Posterior vena cava (tissue), 2 donors: ENCODE data around the gene ACOXL. TPM values are rescaled to one million over a fixed set of nuclear protein-coding genes. Genes with fewer than 3 reads are reported as not detected.
"Not testable (repeated sequence)": the region's sequence is repeated elsewhere in the genome, so short reads cannot be mapped to it uniquely, and the experiment has no call there.

Experiments used
- DNase-seq: peaks from one replicate; pipeline ENCODE4 v3.0.0-alpha.2; 2020; ENCODE audit warnings: low spot score
- intact Hi-C, 2 donors: fragments of 100-400 bp; cut with DNase I; formaldehyde crosslinking; loops; one replicate each; pipeline versions ENCODE4 v1.14.1 to v1.14.2; 2022 to 2023
- long read RNA-seq, 2 donors: library from polyadenylated mRNA; unstranded; transcript quantifications; one replicate each; pipeline ENCODE4 v2.0.0, GENCODE V29; 2020 to 2021
- total RNA-seq, 2 donors: library from RNA; stranded (reverse); fragmentation: NEBNext Ultra II Directional; extraction: Animal tissue kit (Norgen Biotek cat#: 25700); gene quantifications; one replicate each; pipeline ENCODE4 v1.2.1, GENCODE V29; 2021
- donor health status: DM: yes; HTN: yes; CAD: no.
- donor health status: DM: yes; HTN: yes; CAD: no.

Gene ACOXL
- not detected for total RNA-seq
- long read RNA-seq, donor 1: 0 reads
- long read RNA-seq, donor 2: 0 reads

DNA sequence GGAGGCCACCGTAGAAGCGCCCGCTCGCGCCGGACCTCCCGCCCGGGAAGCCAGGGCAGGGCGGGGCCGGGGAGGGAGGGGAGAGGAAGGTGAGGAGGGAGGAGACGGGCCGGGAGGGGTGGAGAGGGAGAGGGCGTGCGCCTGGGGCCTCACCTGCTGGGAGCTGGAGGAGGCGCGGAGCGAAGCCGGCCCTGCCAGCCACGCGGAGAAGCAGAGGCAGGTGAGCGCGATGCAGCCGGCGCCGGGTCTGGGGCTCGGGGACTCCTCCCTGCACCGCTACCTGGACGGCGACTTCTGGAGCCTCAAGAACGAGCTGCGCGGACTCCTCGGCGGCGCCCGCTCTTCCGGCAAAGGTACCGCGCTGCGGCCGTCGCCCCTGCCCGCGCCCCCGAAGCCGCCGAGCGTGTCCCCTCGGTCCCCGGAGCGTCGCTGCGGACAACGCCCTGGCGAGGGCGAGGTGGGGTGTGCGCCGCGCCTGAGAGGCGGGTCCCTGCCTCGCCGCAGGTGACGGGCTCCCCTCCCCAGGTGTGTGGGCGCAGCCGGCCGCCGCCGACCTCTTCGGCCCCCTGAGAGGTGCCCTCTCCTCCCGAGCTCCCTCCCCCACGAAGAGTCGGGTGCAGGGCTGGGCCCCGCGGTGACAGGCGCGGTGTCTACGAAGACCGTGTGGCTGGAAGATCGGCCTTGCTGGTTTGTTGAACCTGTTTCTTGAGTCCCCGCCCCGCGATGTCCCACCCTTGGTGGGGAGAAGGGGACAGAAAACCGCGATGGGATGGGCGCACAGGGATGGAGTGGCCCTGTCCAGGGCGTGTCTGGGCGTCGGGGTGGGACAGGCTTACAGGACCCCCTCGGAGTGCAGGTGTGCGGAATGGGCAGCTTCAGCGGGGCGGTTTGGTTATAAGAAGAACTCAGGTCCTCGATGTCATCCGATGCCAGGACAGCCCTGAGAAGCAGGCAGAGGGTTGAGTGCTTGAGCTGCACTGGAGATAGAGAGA, at the start of gene ACOXL:
TSS of gene ACOXL (plus strand) at position 152 of the 992 bp plus-strand sequence. CDS start 35,817 bp downstream, outside the sequence.
- intact Hi-C loops: no loop called here
- peak; percentile 68 for DNase-seq

DNA sequence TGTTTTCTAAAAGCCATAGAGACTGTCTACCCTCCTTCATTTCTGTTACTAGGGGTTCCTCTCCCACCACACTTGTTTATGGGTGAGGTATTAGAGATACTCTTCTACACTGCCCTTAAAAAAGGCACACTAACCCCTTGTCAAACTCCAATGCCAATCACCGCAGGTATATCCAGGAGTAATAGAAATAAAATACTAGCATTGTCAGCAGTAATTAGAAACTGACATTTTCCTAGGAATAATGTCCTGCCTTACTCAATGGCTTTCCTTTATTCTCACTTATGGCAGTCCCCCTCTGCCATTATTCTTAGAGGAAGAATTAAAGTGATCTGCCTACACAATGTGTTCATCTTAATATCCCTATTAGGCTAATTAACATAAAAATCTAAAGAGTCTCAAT, 49.5 kb upstream of the ACOXL start:
- intact Hi-C loops: no loop called here
- DNase-seq: no peak

DNA sequence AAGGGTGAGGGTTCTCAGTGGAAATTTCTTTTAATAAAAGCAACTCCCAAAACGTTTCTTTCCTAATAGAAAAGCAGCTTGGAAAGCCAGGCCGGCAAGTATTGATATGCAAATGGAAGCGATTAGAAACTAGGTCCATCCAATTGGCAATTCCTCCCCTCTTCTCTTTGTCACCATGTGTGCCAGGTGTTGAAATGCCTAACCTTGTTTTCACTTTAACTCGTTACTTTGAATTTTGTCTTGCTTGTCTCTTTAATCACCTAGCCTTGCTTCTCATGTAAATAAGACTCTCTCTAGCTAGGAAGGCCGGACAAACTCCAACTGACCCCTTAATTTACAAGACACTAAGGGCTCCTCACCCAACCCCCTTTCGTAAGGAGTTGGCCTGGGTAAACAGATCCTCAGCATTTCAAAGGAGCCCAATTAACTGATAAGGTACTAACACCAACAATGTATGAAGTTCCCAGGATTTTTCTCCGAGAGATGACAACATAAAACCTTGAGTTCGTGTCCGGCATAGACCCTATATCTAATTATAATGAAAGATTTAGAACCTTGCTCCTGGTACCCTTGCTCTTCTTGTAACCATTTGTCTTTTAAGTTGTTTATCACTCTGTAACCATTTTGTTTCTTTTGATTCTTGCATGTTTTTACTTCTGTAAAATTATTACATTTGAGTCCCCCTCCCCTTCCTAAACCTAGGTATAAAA, 44.4 kb upstream of the ACOXL start:
- intact Hi-C loops, DNase-seq: not testable (repeated sequence)

DNA sequence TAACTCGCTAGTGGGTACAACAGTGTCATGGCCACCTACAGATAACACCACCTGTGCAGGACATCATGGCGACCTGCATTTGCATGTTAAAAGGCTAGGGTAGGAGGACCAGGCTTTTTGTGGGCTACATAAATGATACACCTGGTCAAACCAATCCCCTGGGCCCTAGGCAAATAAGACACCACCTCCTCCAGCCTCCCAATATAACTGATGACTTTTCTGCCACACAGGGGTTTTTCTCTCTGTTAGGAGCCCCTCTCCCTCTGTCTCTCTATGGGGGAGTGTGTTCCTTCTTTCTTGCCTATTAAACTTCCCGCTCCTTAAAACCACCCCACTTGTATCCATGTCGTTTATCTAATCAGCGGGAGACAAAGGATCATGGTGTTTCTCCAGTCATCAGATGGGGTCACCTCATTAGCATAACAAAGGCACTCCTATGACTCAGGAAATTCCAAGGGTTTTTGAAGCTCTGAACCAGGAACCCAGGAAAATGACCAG, 43.7 kb upstream of the ACOXL start:
- intact Hi-C loops: no loop called here
- no peak for DNase-seq

DNA sequence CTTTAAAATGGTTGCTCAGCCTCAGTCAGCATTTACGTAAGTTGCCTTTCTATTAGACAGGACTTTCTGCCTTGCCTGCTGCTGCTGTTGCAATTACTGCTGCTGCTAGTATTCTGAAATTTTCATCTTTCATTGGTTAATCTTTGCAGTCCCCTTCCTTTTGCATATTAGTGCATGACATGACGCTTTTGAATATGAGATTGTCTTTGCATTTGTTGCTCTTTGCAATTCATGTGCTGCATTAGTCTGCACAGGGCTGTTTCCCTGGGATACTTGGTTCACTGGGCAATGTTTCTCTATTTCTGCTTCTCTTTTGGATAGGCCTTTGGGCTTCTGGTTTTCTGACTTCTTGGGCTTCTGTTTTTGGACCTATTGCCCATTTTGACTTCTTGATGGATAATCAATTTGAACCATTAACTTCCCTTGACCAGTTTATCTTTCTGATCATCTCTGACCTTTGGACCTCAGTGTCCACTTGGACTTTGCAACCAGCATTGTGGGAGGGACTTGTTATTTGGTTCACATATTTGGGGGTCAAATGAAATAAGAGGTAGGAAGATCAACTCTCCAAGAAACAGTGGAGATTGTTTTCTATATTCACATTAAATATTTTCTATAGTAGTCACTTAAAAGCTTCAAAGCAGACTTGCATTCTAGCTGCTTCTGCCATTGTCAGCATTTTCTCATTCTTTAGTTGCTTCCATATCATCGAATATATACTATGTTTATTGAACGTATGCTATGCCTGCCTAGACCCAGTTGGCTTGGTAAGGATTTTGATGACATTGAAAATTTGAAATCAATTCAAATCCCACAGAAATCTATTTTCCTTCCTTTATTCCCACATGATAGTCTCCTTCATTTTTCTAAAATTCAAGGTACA, 42.0 kb upstream of the ACOXL start:
- DNase-seq: no peak
- intact Hi-C loops: no loop called here

DNA sequence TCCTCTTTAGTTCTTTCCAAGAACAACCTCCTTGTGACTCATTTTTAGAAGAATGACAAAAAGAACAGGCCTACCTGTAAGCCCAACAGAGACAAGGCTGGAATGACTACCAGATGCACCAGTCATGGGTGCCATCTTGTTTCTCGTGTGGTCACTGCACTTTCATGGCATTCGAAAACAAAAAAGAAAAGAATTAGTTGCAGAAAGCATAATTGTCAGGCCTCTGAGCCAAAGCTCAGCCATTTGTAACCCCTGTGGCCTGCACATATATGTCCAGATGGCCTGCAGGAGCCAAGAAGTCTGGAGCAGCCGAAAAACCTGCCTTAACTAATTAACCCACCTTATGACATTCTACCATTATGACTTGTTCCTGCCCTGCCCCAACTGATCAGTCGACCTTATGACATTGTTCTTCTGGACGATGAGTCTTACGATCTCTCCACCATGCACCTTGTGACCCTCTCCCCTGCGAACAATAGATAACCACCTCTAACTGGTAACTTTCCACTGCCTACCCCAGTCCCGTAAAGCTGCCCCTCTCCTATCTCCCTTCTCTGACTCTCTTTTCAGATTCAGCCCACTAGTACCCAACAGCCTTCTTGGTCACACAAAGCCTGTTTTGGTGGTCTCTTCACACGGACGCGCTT, 40.6 kb upstream of the ACOXL start:
- DNase-seq: no peak
- intact Hi-C loops: no loop called here

DNA sequence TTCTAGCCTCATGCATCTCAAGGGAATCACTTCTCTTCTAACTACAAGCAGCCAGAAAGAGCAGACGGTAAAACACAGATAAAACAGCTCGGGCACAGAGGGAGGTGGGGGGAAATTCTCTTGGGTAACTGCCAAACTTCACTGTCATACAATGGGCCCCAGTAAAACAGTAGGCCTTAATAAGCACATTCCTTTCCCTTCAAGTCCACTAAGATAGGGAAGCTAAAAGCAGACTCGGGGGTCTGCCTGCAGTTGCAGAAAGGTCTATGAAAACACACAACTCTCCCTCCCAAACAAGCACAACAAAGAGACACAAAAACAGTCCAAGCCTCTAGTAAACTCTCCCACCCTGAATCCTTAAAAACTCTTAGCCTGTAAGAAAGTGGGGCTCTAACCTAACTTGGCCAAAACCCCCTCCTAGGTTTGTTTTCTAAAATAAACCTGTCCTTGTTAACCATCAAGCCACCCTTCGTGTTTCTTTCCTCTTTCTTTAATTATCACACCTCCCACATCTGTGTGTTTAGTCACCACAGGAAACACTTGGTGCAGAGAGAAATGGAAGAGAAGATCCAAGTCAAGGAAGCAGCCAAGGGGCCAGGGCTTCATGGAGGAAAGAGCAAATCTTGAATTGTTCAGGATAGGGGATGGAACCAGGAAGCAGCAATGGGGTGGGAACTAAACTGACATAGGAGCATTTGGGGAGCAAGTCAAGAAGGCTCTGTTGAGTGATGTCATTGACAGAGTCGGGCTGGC, 37.1 kb upstream of the ACOXL start:
- intact Hi-C loops, DNase-seq: not testable (repeated sequence)

DNA sequence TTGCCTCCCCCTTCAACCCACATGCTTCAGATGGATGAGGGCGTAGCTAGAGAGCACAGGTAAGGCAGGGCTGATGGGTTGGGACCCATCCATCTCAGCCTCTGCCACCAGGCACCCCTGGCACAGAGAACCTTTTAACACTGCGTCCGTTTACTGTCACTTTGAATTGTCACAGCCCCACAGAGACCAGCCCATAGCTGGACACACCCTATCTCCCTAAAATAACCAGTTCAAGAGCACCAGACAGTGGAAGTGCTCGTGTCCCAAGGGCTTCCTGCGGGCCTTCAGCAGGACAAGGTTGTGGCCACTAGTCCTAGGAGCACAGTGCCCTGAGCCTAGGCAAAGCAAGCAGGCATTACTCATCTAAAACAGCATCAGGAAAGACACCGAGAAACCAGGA, 34.1 kb upstream of the ACOXL start:
- DNase-seq, intact Hi-C loops: not testable (repeated sequence)

DNA sequence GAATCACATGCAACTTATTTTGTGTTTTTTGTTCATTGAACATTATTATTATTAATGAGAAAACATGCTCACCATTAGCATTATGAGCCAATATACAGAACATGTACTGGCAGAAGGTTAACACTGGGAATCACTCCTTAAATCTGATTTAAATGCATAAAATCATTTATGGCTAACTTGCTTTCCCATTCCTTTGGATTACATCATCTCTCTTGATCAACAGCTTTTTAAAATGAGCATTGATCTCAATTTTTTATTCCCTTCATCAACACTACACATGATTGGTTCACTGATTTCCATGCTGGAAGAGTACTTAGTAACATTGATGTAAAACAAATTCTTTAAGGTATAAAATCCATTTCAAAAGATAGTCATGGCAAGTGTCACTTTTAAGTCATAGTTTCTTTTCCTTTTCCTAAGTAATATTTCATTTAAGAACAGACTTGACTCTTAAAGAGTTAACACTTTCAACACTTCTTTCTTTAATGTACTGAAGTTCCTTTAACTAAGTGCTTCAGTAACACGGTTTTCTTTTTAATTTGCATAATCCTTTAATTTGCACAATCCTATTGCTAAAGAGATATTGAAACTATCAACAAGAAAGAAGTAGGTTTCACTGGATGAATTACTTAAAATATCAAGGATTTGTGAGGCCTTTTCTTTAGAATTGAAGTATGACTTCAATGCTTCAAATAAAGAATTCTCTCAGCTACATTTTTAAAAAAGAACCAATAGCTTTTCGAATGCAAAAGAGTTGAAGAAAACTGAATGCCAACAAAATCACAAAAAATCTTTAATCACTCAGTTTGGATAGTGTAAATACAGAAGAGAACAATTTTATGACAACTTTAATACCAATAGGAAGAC, 29.6 kb upstream of the ACOXL start:
- intact Hi-C loops: no loop called here
- DNase-seq: no peak

DNA sequence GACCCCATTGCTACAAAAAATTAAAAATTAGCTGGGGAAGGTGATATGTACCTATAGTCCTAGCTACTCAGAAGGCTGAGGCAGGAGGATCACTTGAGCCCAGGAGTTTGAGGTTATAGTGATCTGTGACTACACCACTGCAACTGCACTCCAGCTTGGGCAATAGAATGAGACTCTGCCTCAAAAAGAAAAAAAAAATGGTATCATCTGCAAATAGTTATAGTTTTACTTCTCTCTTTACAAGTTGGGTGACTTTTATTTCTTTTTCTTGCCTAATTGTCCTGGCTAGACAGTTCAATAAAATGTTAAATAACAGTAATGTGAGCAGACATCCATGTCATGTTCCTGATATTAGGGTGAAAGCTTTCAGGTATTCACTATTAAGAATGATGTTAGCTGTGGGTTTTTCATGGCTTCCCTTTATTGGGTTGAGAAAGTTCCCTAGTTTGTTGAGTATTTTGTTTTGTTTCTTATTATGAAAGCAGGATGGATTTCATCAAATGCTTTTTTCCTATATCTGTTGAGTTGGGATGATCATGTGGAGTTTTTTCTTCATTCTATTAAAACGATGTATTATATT, 24.9 kb upstream of the ACOXL start:
- intact Hi-C loops: no loop called here
- DNase-seq: no peak

DNA sequence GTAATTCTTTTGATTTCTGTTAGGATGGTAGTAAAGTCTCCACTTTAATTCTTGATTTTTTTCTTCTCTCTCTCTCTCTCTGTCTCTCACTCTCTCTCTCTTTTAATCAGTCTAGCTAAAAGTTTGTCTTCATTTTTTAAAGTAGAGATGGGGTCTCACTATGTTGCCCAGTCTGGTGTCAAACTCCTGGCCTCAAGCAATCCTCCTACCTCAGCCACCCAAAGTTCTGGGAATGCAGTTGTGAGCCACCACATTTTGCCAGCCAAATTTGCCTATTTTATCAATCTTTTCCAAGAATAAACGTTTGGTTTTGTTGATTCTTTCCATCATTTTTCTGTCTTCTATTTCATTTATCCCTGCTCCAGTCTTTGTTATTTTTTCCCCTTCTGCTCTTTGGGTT, 23.9 kb upstream of the ACOXL start:
- no peak for DNase-seq
- intact Hi-C loops: no loop called here

DNA sequence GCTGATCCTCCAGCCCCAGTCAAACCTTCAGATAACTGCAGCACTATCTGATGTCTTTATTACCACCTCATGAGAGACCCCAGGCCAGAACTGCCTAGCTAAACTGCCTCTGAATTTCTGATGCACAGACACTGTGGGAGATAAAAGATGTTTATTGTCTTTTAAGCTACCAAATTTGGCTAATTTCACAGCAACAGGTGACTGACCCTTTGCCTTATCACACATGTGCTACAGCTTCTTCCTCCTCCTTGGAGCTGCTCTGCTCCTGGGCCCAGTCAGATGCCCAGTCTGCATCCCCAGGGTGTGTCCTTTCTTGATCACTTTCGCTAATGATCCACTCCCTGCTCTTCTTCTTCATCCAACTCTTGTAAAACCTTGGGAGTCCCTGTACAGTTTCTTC, 19.6 kb upstream of the ACOXL start:
- intact Hi-C loops: no loop called here
- DNase-seq: no peak

DNA sequence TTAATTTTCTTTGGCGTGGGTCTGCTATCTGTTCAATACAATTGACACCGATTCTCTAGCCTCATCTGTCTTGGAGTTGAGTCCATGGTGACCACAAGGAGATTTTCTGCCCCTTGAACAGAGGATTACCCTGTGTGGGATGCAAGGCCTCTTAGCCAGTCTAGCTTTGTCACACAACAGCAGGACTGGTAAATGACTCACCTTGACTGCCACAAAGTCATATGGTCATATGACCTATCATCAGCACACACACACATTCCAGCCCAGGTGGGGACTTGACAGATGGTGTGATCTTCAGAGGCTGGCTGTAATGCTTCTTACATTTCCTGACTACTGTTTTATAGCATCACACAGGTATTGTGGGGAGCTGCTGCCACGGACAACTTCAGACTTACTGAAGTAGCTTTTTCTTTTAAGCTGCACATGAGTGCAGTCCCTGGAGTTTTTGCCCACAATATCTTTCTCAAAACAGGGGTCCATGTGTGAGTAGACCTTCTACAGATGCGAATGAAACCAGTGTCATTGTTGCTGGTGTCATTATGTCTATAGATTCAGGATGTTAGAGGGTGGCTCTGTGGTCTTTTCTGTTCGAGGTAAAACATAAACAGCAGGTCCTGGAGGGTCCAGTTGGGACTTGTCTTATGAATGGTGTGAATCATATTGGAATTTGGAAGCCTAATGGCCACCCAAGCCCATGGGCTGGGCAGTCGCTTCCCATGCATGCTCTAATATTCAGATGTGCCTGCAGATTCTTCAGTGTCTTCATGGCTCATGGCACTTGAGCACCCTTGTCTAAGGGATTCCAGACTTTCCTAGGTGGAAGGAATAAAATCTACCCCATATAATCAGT, 18.6 kb upstream of the ACOXL start:
- DNase-seq: no peak
- intact Hi-C loops: no loop called here

DNA sequence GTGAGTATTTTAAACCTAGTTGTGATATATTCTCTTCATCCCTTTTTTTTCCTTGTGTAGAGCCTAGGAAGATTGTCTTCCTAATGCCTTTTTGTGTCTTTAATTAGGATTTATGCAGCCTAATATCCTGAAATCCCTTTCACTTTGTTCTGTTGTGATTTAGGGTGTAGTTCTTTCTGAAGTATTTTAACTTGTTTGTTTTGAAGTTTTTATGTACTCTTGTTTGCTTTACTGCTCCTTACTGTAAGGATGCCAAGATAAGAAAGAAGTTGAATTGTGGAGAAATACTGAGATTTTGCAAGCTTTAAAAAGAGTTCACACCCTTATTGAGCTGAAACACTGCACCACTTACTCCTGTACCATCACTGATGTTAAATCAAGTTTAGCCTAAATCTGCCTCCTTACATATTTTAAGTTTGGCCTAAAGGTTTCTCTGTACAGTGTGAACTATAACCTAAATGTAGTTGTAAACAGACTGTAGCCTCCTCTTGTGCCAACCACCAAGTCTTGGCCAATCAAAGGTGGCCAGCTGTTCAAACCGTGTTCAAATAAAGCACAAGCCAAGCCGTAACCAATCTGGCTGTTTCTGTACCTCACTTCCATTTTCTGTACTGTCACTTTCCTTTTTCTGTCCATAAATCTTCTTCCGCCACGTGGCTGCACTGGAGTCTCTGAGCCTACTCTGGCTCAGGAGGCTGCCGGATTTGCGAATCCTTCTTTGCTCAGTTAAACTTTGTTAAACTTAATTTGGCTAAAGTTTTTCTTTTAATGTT, 17.7 kb upstream of the ACOXL start:
- intact Hi-C loops: no loop called here

DNA sequence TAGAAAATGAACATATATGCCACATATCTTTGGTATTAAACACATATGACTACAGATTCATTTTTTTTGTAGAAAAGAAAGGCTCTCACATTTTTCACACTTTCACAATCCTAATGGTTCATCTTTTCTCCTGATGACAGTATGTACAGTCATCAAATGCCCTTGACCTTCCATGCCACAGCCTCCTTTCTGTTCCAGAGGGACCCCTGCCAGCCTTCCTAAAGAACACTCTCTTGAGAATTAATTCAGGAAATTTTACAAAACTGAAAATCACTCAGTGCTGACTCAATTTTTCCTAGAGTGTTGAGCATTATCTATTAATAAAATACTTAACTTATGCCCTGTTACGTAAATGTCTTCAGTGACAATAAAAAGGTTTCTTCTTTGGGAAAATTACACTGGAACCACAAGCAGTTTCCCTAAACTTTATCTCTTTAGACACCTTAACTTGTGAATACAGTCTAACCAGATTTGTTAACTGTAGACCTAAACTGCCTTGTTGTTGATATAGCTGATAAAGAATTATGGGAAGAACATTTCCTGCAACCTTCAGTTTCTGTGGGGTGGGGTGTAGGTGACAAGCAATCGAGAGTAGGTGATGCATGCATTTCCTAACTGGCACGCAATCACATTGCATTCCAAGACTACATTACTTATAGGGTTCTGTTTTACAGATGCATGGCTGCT, 15.3 kb upstream of the ACOXL start:
- intact Hi-C loops: no loop called here
- DNase-seq: no peak

More for the DNA sequence above, 17.7 kb upstream of the ACOXL start:
- DNase-seq: no peak
